Loucy (cell line): ENCODE results near the gene TRNT1.

Source experiments
- CTCF ChIP-seq: fragments of 200-600 bp; sonication (generic); conservative IDR thresholded peaks from 2 replicates; pipeline ENCODE4 v1.5.1; 2014; ENCODE audit warnings: mild to moderate bottlenecking, antibody characterized with exemption, low read length
- EZH2phosphoT487 ChIP-seq: fragments of 200-600 bp; IDR thresholded peaks from 2 replicates; pipeline ENCODE4 v1.6.1; 2018; ENCODE audit warnings: antibody characterized with exemption, mild to moderate bottlenecking, moderate library complexity, borderline replicate concordance

- TF ChIP-seq CTCF (no peak), EZH2phosphoT487 (no peak)
These were observed 53.7 kb downstream of the TRNT1 start for GRCh38 chr3:3180456-3180855.
